ENCODE results near the gene MEF2C.

Gene MEF2C

DNA sequence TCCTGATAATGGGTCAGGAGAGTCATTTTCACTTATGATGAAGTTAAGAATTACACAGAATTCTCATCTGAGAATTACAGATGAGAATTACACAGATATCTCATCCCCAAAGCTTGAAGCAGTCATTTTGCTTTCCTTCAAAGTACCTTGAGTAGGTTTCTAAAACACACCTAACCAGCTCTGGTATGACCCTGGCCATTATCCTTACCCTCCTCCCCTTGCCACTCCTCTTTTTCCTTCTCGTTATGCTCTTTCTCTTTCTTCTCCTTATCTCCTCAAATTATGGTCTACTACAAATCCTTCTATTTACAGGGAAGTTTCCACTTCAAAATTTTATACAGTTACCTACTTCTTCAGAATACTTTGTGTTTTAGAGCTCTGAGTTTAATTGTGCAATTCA is 44.5 kb downstream of the MEF2C start:
- H3K4me3 ChIP-seq (ENCODE audit: low read length): no peak overlapping the region
- TF ChIP-seq, protein P1, sequence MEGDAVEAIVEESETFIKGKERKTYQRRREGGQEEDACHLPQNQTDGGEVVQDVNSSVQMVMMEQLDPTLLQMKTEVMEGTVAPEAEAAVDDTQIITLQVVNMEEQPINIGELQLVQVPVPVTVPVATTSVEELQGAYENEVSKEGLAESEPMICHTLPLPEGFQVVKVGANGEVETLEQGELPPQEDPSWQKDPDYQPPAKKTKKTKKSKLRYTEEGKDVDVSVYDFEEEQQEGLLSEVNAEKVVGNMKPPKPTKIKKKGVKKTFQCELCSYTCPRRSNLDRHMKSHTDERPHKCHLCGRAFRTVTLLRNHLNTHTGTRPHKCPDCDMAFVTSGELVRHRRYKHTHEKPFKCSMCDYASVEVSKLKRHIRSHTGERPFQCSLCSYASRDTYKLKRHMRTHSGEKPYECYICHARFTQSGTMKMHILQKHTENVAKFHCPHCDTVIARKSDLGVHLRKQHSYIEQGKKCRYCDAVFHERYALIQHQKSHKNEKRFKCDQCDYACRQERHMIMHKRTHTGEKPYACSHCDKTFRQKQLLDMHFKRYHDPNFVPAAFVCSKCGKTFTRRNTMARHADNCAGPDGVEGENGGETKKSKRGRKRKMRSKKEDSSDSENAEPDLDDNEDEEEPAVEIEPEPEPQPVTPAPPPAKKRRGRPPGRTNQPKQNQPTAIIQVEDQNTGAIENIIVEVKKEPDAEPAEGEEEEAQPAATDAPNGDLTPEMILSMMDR (IDR thresholded peaks at IDR 0.05; ENCODE audit: insufficient read depth, low read depth, low read length, missing control alignments): no peak
- no peak for DNase-seq (ENCODE audit: low read depth)

DNA sequence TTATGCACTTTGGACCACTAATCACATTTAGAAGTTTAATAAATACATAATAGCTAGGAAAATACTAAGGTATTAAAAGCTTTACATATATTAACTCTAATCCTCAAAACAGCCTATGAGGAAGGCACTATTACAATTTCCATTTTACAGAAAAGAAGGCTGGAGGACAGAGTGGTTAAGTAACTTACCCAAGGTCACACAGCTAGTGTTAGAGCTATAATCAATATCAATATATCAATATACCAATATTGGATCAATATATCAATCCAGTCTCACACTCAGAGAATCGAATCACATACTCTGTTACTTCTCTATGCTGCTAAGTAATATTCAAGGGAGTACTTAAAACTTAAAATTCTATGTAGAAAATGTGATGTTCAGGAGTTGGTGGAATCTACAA is 45.2 kb downstream of the MEF2C start:
- no peak overlapping the region for H3K4me3 ChIP-seq (ENCODE audit: low read length)
- TF ChIP-seq, protein P1 (IDR thresholded peaks at IDR 0.05; ENCODE audit: insufficient read depth, low read depth, low read length, missing control alignments): no peak
- no peak for DNase-seq (ENCODE audit: low read depth)

DNA sequence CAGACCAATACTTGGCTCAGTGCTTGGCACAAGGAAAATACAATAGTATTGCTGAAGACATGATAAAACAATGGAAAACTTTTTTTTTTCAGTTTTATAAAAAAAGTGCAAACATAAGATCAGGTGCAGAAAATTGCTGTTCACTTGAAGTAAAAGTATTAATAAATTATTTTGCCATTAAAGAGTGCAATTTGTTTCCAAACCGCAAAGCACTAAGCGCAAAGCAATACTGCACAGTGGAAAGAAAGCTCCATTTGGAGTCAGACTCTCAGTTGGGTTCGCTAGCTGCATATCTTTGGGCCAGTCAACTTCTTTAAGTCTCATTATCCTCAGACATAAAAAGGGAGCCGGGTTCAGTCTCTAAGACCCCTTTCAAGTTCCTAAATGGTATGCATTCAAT is 45.8 kb downstream of the MEF2C start:
- TF ChIP-seq, protein P1 (IDR thresholded peaks at IDR 0.05; ENCODE audit: insufficient read depth, low read depth, low read length, missing control alignments): no peak
- DNase-seq (ENCODE audit: low read depth): no peak
- H3K4me3 ChIP-seq (ENCODE audit: low read length): no peak overlapping the region

DNA sequence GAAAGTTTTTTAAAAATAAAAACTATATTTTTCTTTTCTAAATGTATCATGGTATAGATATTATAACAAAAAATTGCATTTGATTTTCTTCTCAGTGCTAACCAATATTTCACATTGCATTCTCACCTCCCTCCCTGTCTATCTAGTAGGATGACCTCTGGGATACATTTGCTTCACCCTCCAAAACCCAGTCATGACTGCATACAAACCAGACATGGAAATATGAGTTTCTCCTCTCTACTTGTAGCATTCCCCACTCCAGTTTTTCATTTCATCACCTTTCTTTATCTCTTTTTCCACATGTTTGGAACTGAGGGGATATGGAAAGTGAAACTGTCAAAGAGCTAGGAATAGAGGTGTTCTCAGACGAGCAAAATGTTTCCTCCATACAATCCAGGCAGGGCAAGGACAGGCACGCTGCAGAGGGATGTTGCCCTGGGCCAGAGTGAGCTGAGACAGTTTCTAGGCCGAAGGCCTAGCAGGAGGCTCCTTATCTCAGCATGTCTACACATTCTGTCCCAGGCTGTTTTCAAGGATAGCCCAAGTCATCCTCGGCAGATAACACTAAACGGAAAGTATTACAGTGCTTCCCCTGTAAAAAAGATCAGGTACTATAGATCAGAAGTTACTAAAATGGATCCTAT is 46.7 kb downstream of the MEF2C start:
- TF ChIP-seq, protein P1 (IDR thresholded peaks at IDR 0.05; ENCODE audit: insufficient read depth, low read depth, low read length, missing control alignments): no peak
- DNase-seq (ENCODE audit: low read depth): no peak
- no peak overlapping the region for H3K4me3 ChIP-seq (ENCODE audit: low read length)

DNA sequence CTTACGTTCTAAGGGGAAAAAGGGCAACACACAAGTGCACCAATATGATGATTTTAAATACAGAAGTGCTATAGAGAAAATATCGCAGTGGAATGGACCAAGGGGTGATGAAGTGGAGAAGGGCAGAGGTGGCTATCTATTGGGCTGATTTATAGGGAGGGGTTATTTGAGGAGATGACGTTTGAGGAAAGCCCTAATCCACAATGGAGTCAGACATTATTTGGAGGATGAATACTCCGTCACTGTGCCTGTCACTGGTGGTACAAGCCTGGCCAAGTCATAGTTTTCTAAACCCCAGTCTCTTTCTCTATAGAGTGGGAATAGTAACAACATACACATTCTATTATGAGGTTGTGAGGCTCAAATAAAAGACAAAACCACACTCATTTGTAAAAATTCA is 48.5 kb downstream of the MEF2C start:
- H3K4me3 ChIP-seq (ENCODE audit: low read length): no peak overlapping the region

DNA sequence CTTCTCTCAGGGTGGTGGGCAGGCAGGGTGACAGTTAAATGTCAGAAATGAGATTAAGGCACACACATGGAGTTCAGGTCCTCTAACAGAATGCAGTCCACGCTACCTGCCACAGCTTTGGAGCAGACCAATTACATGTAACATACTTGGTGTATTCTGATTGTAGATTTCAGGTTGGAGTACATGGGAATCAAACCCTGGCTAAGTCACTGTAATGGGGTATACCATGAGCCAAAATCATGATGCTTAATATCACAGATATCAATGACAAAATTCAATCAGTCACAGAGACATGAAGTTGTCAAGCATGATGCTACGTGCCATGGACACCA is 48.9 kb downstream of the MEF2C start:
- TF ChIP-seq, protein P1 (IDR thresholded peaks at IDR 0.05; ENCODE audit: insufficient read depth, low read depth, low read length, missing control alignments): no peak
- H3K4me3 ChIP-seq (ENCODE audit: low read length): no peak overlapping the region
- DNase-seq (ENCODE audit: low read depth): no peak

More for the DNA sequence above, 48.5 kb downstream of the MEF2C start:
- TF ChIP-seq, protein P1 (IDR thresholded peaks at IDR 0.05; ENCODE audit: insufficient read depth, low read depth, low read length, missing control alignments): no peak
- no peak for DNase-seq (ENCODE audit: low read depth)

Measured in epithelial cell of esophagus (primary cell).